HG02840 (cell line): ENCODE data around the gene C20orf96.
"Not testable (repeated sequence)": the region's sequence is repeated elsewhere in the genome, so short reads cannot be mapped to it uniquely, and the experiment has no call there.

ENCODE experiments used
- ATAC-seq: cut with Tn5 transposase; IDR thresholded peaks from one replicate; pipeline ENCODE4 v1.9.1; 2021; ENCODE audit warnings: mild to moderate bottlenecking, moderate library complexity, moderate number of reproducible peaks; ENCODE audit not compliant: unreplicated experiment, low FRiP score

The C20orf96 gene

GRCh38 chr20:290084-290831, at the start of gene C20orf96:
Gene C20orf96 (minus strand): TSS chr20:290750. CDS start chr20:290610, 140 bp downstream.
- peak; percentile 74 for ATAC-seq

GRCh38 chr20:336040-336439, 45.5 kb upstream of the C20orf96 start:
- ATAC-seq: not testable (repeated sequence)

- no peak for ATAC-seq
Observed at GRCh38 chr20:334578-334977, 44.0 kb upstream of the C20orf96 start.

GRCh38 chr20:330233-331149, 39.9 kb upstream of the C20orf96 start:
- no peak for ATAC-seq

GRCh38 chr20:329851-330232, 39.3 kb upstream of the C20orf96 start:
- no peak for ATAC-seq

- ATAC-seq: no peak
Observed at GRCh38 chr20:328975-329695, 38.6 kb upstream of the C20orf96 start.

- ATAC-seq: no peak
Observed at GRCh38 chr20:328027-328974, 37.8 kb upstream of the C20orf96 start.

- ATAC-seq: no peak
Observed at GRCh38 chr20:327186-328026, 36.9 kb upstream of the C20orf96 start.

GRCh38 chr20:326645-327185, 36.2 kb upstream of the C20orf96 start:
- no peak for ATAC-seq

GRCh38 chr20:325889-326644, 35.5 kb upstream of the C20orf96 start:
- ATAC-seq: peak; percentile 9

GRCh38 chr20:325045-325888, 34.7 kb upstream of the C20orf96 start, which contains the start of gene SOX12:
Gene SOX12 (plus strand): TSS chr20:325552. CDS start chr20:325925, 373 bp downstream.
- peak; percentile 71 for ATAC-seq

GRCh38 chr20:324177-325044, 33.9 kb upstream of the C20orf96 start:
- peak; percentile 47 for ATAC-seq

- ATAC-seq: no peak
Observed at GRCh38 chr20:316316-317068, 25.9 kb upstream of the C20orf96 start.

- no peak for ATAC-seq
Observed at GRCh38 chr20:313948-314347, 23.4 kb upstream of the C20orf96 start.

GRCh38 chr20:313402-313801, 22.9 kb upstream of the C20orf96 start:
- ATAC-seq: no peak
